HG03442 (cell line): Measurements from ENCODE around the gene RLN3.
A peak's percentile ranks its signal among the peaks of the same experiment; 100 is the strongest.
"Not testable (repeated sequence)": the region's sequence is repeated elsewhere in the genome, so short reads cannot be mapped to it uniquely, and the experiment has no call there.

Source experiments
- ATAC-seq: cut with Tn5 transposase; IDR thresholded peaks from one replicate; pipeline ENCODE4 v1.9.1; 2021; ENCODE audit warnings: mild to moderate bottlenecking, moderate library complexity; ENCODE audit not compliant: unreplicated experiment

The RLN3 gene

DNA sequence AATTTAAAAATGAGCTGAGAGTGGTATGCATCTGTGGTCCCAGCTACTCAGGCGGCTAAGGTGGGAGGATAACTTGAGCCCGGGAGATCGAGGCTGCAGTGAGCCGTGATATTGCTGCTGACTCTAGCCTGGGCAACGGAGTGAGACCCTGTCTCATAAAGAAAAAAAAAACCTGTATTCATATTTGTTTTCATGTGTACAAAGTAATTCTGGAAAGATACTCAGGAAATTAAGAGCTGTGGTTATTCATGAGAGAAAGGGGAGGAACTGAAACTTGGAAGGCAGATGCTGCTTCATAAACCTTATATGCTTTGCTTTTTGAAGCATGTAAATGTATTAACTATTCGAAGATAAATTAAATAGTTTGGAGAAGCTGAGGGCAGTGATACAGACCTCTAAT lies 8.8 kb upstream of the RLN3 start:
- no peak for ATAC-seq

- not testable (repeated sequence) for ATAC-seq
These were observed 8.2 kb upstream of the RLN3 start for GRCh38 chr19:14019739-14020138.

DNA sequence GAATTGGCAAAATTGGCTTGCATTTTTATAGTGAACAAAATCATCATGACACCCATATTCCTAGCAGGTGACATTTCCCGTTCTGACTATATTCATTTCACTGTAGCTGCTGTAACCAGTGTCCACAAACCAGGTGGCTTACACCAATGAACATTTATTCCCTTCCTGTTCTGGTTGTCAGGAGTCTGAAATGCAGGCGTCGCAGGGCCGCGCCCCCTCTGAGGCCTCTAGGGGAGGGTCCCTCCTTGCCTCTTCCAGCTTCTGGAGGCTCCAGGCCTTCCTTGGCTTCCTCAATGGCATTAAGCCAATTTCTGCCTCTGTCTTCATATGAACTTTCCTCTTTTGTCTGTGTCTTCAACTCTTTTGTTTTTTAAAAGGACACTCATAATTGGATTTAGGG lies 6.5 kb upstream of the RLN3 start:
- ATAC-seq = no peak

DNA sequence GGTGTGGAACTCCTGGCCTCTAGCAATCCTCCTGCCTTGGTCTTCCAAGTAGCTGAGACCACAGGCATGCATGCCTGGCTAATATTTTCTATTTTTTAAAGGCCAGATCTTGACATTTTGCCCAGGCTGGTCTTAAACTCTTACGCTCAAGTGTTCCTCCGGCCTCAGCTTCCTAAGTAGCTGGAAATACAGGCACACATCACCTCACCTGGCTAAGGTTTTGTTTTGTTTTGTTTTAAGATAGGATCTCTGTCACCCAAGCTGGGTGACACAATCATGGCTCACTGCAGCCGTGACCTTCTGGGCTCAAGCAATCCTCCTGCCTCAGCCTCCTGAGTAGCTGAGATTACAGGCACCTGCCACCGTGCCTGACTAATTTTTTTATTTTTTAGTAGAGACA lies 5.5 kb upstream of the RLN3 start:
- no peak for ATAC-seq

DNA sequence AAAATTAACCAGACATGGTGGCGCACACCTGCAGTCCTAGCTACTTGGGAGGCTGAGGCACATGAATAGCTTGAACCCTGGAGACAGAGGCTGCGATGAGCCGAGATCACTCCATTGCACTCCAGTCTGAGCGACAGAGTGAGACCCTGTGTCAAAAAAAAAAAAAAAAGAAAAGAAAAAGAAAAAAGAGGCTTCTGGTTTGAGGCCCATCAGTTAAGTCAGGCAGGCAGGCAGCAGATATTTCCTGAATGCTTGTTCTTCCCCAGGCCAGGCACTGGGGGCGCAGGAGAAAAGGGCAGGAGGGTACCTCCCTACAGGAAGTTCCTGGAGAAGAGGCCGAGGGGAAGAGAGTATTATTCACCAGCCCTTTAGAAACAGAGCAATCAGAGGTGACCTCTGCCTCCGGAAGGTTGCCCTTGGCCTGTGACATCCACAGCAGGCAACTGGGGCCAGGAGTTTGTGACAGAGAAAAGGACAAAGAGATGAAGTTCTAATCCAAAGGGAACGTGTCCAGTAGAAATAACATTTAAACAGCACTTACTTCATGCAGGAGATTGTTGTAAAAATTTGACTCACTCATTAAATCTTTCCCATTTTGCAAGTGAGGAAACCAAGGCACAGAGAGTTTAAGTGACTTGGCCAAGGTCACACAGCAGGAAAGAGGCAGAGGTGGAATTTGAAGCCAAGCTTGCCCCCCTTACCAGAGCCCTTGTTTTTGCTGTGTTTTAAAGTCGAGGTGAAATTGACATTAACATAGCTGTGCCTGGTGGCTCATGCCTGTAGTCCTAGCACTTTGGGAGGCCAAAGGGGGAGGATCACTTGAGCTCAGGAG lies 4.3 kb upstream of the RLN3 start:
- ATAC-seq = no peak

GRCh38 chr19:14026652-14027192 lies 1.2 kb upstream of the RLN3 start:
- ATAC-seq = not testable (repeated sequence)

- ATAC-seq = no peak
These were observed 953 bp downstream of the RLN3 start for GRCh38 chr19:14028901-14029300.

DNA sequence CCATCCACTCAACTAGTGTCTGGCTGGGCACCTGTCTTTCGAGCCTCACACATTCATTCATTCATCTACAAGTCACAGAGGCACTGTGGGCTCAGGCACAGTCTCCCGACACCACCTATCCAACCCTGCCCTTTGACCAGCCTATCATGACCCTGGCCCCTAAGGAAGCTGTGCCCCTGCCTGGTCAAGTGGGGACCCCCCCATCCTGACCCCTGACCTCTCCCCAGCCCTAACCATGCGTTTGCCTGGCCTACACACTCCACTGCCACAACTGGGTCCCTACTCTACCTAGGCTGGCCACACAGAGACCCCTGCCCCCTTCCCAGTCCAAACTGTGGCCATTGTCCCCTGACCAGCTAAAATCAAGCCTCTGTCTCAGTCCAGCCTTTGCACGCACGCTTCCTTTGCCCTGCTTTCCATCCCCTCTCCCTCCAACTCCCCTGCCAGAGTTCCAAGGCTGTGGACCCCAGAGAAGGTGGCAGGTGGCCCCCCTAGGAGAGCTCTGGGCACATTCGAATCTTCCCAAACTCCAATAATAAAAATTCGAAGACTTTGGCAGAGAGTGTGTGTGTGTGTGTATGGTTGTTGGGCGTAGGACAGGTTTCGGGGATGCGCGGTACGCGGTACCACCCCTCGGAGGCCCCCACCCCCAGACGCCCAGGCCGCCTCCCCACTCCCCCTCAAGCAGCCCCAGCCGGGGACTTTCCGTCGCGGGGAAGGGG lies 3.2 kb downstream of the RLN3 start:
- ATAC-seq = no peak

DNA sequence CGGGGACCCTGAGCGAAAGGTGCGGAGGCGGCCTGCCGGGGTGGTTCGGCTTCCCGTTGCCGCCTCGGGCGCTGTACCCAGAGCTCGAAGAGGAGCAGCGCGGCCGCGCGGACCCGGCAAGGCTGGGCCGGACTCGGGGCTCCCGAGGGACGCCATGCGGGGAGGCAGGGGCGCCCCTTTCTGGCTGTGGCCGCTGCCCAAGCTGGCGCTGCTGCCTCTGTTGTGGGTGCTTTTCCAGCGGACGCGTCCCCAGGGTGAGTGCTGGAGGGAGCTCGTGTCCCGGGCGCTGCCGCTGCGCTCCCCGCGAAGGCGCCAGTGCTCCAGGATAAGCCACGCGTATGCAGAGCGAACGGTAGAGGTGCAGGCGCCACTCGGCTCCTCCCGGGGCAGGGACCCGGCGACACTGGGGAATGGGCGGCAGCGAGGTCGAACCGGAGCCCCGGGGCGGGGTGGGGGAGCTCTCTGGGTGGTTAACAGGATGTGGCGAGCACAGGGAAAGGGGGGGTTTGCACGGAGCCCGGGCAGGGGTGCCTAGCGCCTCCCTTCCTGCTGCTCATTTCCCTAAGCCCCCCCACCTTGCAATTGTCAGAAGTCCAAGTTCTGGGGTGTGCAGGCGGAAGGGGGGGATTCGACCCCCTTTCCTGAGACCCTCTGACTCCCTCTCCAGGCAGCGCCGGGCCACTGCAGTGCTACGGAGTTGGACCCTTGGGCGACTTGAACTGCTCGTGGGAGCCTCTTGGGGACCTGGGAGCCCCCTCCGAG lies 4.0 kb downstream of the RLN3 start, which contains the start of gene IL27RA:
Gene IL27RA (plus strand): TSS at position 44 of the 762 bp plus-strand sequence. CDS start 111 bp downstream, at position 155.
- peak; percentile 54 for ATAC-seq

DNA sequence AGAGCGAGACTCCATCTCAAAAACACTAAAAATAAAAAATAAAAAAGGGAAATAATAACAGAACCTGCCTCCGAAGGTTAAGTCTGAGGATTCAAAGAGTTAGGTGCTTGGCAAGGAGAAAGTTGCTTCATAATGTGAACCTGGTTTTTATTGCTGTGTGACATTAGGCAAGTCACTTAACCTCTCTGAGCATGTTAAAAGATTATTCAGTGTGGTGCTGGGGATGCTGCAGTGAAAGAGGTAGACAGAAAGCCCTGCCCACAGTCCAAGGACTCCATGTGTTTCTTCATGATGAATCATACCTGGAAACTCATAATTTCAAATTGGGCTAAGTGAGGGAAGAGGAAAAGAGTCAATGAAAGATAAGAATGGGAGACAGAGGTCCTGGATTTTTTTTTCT lies 6.0 kb downstream of the RLN3 start:
- ATAC-seq = no peak

GRCh38 chr19:14035159-14035558 lies 7.2 kb downstream of the RLN3 start:
- ATAC-seq = not testable (repeated sequence)

DNA sequence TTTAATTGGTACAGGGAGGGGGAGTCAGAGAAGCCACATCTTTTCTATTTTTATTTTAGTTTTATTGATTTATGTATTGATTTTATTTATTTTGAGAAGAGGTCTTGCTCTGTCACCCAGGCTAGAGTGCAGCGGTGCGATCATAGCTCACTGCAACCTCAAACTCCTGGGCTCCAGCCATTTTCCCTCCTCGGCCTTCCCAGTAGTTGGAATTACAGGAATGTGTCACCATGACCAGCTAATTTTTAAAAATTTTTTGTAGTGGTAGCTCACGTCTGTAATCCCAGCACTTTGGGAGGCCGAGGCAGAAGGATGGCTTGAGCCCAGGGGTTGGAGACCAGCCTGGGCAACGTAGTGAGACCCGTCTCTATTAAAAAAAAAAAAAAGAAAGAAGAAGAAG lies 7.8 kb downstream of the RLN3 start:
- ATAC-seq = no peak

DNA sequence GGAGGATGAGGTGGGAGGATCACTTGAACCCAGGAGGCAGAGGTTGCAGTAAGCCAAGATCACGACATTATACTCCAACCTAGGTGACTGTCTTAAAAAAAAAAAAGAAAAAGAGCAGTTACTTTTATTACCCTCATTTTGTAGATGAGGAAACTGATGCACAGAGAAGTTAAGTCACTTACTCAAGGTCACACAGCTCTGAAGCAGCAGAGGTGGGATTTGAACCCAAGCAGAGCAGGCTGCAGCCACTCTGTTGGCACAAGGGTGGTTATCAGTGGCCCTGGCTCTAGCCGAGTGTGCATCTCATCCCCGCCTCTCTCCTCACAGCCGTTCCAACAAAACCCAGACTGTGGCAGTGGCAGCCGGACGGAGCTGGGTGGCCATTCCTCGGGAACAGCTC lies 11.2 kb downstream of the RLN3 start:
- no peak for ATAC-seq

DNA sequence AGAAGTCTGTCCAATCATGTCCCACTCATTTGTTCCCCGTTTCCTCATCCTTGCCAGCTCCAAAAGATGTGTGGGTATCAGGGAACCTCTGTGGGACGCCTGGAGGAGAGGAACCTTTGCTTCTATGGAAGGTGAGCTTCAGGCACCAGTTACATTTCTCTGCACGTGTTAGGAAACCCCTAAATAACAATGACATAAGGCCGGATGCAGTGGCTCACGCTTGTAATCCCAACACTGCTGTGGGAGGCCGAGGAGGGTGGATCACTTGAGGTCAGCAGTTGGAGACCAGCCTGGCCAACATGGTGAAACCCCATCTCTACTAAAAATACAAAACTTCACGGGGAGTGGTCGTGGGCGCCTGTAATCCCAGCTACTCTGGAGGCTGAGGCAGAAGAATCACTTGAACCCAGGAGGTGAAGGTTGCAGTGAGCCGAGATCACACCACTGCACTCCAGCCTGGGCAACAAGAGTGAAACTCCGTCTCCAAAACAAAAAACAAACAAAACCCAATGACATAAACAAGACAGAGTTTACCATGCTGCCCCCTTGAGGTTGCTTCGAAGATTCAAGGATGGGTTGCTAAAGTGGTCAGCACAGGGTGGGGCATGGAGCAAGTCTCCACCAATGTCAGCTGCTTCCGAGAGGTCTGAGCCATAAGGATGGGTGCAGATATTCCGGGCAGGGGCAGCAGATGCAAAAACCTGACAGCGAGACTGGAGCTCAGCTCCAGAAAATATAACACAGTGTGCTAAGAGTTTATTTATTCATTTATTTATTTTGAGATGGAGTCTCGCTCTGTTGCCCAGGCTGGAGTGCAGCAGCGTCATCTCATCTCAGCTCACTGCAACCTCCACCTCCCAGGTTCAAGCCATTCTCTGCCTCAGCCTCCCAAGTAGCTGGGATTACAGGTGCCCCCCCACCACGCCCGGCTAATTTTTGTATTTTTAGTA lies 15.0 kb downstream of the RLN3 start:
- ATAC-seq = not testable (repeated sequence)

GRCh38 chr19:14047866-14048265 lies 19.9 kb downstream of the RLN3 start:
- not testable (repeated sequence) for ATAC-seq

DNA sequence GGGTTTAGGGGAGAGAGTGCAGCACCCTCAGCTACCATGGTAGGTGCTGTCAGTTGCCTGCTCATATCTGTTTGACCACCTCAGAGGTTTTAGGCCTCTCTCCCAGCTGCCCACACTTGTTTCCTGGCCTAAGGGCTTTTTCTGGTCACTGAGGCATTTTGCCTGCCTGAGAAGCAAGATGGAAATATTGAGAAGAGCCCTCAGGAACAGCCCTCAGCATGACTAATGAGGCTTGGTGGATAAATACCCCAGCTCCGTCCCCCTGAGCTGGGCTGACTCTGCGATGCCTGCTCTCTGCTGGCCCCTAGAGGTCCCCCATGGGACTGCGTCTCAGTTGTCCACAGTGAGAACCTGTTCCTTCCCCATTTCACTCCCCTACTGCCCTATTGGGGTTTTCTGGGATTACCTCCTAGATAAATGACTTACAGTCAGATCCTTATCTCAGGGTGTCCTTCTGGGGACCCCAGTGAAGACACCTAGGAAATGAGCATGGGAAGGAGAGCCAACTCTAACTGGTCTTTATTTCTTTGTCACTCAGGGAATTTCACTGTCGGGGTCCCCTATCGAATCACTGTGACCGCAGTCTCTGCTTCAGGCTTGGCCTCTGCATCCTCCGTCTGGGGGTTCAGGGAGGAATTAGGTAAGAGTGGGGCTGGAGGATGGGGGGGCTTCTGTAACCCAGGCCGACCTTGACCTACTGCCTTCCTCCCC lies 20.6 kb downstream of the RLN3 start:
- ATAC-seq = no peak

- no peak for ATAC-seq
These were observed 22.6 kb downstream of the RLN3 start for GRCh38 chr19:14050512-14050911.

DNA sequence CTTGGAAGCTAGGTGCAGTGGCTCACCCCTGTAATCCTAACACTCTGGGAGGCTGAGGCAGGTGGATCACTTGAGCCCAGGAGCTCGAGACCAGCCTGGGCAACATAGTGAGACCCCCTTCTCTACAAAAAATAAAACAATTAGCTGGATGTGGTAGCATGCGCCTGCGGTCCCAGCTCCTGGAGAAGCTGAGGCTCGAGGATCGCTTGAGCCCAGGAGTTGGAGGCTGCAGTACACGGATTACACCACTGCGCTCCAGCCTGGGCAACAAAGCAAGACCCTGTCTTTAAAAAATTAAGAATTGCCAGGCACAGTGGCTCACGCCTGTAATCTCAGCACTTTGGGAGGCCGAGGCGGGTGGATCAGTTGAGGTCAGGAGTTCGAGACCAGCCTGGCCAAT lies 23.0 kb downstream of the RLN3 start:
- not testable (repeated sequence) for ATAC-seq

- no peak for ATAC-seq
These were observed 24.0 kb downstream of the RLN3 start for GRCh38 chr19:14051980-14052379.
